NOMO-1 treated with dmso at 0.1 percent for 144 hours (cell line): Measurements from ENCODE around the gene DDTL.

Experiments used
- DNase-seq: peaks from one replicate; lab custom pipeline; 2025; ENCODE audit not compliant: unreplicated experiment; lab: John Stamatoyannopoulos, UW

DDTL gene

GRCh38 chr22:24005201-24005600 lies 38.5 kb downstream of the DDTL start, which contains the start of gene GSTT4:
Gene GSTT4, minus strand, starts transcription at chr22:24005453. Its CDS starts 97 bp downstream, at chr22:24005356.
- DNase-seq = no peak

- no peak for DNase-seq
These were observed 39.7 kb downstream of the DDTL start for GRCh38 chr22:24006207-24006913.

DNA sequence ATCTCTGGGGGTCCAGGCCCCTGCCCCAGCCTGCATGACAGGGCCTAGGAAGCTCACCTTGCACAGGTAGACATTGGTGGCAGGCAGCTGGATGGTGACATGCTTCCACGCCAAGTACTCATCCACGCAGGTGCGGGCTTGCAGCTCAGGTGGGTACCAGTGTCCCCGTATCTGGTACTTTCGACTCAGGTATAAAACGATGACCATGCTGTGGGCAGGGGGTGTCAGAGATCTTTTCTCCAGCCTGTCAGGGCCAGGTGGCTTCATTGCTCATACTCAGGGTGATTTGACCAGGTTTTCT lies 40.2 kb downstream of the DDTL start:
- DNase-seq = no peak

DNA sequence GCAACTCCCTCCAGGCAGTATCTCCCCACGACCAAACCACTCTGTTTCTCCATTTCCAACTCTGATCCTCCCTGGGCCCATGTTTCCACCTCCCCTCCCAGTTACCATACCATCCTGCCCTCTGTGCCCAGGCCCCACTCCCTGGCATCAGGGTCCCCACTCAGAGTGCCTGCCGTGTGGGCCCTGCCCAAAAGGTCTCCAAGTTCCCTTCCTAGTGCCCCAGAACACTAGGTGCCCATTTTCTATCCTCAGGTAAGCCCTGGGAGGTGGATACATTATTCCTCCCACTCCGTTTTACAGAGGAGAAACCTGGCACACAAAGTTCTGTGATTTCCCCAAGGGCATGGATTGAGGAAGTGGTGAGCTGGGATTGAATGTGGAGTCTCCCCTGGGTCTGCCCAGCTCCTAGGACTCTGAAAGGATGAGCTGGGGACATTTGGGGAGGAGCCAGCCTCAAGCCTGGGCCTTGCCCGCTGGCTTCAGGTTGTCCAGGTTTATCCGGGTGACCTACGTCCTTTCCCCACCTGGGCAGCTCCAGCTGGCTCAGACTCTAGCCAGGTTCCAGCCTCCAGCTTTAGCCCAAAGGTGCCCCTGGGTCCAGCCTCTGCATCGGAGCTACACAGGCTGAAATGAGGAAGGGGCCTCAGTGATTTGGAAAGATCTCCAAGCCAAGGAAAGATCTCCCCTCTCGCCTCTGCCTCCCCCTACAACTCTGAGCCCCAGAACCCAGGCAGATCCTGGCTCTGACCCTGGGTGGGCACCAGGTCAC lies 40.7 kb downstream of the DDTL start:
- DNase-seq = no peak

DNA sequence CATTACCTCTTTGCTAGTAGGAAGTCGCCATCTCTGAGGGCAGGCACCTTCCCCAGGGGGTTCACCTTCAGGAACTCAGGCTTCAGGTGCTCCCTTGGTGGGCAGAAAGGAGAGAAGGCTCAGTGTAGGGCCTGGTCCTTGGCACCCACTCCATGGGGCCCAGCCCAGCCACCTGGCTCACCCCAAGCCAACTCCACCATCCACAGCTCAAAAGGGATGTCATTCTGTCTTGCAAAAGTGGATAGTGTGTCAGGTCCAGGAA lies 41.3 kb downstream of the DDTL start:
- no peak for DNase-seq

GRCh38 chr22:24008381-24009226 lies 41.9 kb downstream of the DDTL start:
- no peak for DNase-seq

DNA sequence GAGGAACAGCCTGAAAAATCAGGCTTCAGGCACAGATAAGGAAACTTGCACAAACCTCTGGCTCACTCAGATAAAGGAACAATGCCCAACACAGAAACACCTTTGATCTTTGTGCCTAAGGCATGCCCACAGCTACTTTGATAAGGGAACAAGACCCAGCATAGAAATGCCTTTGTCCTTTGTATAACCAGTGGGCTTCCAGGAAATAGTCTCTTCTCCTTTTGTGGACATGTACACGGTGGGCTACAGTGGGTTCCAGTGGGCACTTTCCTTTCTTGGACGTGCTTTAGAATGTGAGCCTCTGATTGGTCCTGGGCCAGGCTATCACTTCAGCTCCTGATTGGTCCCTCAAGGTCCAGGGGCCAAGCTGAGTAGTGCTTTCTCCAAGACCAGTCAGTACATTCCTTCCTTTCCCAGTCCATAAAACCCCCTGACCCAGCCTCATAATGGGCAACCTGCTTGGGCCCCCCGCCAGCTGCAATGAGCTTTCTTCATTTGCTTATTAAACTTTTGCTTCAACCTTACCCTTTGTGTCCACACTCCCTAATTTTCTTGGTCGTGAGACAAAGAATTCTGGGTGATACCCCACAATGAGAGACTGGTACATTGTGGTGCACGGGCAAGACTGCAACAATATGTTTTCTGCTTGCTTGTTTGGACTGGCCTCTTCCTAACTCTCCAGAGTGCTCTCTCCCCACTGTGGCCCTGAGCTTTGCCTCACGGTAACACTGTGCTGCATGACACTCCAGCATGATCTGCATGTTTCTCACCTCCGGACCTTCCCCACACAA lies 42.7 kb downstream of the DDTL start:
- DNase-seq = no peak

DNA sequence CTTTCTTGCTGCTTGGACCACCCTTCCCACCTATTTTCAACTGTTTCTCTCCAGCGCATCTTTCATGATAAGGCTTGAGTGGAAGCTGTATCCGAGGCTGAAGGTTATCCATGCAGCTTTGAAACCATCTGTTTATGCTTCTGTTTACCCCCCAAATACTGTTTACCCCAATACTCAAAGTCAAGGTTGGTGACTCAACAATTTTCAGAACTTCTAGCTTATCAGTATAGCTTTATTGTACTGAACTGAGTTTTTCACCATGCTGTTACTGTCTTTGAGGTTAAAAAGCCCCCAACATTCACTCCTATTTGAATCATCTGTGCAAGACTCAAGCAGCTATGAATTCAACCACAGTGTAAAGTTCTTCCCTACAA lies 43.3 kb downstream of the DDTL start:
- no peak for DNase-seq

DNA sequence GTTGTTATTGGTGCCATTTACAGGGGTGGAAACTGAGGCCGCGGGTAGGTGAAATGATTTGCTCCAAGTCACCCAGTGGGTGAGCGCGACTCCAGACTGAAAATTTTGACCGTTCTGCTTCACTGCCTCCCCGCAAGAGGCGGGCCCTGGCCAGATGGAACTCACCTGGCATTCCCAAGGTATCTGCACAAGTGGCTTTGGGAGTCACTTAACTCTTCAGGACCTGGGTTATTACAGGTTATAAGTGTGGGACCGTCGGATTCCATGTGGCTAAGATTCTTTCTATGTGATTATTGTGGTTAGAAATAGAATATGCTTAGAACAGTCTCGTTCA lies 45.0 kb downstream of the DDTL start:
- DNase-seq = no peak

GRCh38 chr22:24016156-24016555 lies 49.5 kb downstream of the DDTL start:
- no peak for DNase-seq

DNA sequence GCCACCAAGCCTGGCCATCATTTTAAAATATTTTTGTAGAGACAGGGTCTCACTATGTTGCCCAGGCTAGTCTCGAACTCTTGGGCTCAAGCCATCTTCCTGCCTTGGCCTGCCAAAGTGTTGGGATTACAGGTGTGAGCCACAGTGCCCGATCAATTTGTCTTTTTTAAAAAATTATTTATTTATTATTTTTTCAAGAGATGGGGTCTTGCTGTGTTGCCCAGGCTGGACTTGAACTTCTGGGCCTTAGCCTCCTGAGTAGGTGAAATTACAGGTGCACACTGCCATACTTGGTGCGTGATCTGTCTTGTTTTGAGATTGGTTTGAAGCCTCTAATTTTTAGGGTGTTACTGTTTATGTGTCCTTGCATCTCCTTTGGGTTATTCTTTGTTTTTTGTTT lies 54.6 kb downstream of the DDTL start:
- DNase-seq = no peak
